ENCODE results near the gene SLC44A2.

GRCh38 chr19:10686193-10686592, 60.8 kb downstream of the SLC44A2 start:
- TF ChIP-seq CTCF (IDR thresholded peaks at IDR 0.05) (no peak), POLR2A (IDR thresholded peaks at IDR 0.05) (no peak)
